Loucy (cell line): ENCODE results near the gene PARK7.

ENCODE experiments used
- CTCF ChIP-seq: fragments of 200-600 bp; sonication (generic); conservative IDR thresholded peaks from 2 replicates; pipeline ENCODE4 v1.5.1; 2014; ENCODE audit warnings: mild to moderate bottlenecking, antibody characterized with exemption, low read length
- EZH2phosphoT487 ChIP-seq: fragments of 200-600 bp; IDR thresholded peaks from 2 replicates; pipeline ENCODE4 v1.6.1; 2018; ENCODE audit warnings: antibody characterized with exemption, mild to moderate bottlenecking, moderate library complexity, borderline replicate concordance

DNA sequence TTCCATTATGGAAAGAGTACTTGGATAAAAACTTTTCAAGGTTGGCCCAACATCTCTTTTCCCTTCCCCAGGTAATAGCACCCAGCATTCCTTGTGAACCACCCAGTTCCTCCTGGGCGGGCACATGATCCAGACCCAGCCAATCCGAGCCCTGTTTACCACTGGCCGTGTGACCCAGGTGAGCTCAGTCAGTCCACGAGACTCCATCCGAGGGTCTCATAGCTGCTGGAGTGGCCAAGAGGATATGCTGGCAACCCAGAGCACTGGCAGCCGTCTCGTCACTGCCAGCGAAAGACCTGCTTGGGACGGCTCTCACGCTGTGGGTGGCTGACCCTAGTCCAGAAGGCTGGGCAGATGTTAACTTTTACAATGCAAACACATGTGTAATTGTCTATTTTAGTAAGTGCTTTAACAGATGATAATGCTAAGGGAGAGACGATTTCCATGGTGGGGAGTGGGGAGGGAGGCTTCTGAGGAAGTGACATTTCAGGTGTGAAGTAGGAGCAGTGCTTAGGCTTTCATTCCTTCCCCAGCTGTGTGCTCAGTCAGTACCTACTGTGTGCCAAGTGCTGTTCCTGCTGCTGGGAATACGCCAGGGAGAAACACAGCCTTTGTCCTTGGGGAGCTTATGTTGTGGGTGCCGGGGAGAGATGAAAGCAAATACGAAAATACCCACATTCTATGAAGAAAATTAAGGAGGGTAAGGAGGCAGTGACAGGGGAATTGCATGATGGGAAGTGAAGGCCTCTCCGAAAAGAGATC is 24.5 kb downstream of the PARK7 start:
- TF ChIP-seq CTCF (no peak), EZH2phosphoT487 (no peak)
